C4-2B (cell line): ENCODE data around the gene TRMT2A.

Experiments
- H3K27ac ChIP-seq: fragments of 450-650 bp; 2 replicates; pipeline ENCODE4 v1.5.1; 2017
- ZFX ChIP-seq: fragments of 450-650 bp; IDR thresholded peaks from 2 replicates; pipeline ENCODE4 v1.6.1; 2017
- TF ChIP-seq, protein P1 (sequence below): fragments of 450-650 bp; conservative IDR thresholded peaks from 2 replicates; pipeline ENCODE4 v1.5.1; 2017; ENCODE audit warnings: mild to moderate bottlenecking

The TRMT2A gene

GRCh38 chr22:20137671-20138416 is 20.8 kb upstream of the TRMT2A start:
- H3K27ac ChIP-seq, result no peak overlapping the region
- TF ChIP-seq, protein P1, sequence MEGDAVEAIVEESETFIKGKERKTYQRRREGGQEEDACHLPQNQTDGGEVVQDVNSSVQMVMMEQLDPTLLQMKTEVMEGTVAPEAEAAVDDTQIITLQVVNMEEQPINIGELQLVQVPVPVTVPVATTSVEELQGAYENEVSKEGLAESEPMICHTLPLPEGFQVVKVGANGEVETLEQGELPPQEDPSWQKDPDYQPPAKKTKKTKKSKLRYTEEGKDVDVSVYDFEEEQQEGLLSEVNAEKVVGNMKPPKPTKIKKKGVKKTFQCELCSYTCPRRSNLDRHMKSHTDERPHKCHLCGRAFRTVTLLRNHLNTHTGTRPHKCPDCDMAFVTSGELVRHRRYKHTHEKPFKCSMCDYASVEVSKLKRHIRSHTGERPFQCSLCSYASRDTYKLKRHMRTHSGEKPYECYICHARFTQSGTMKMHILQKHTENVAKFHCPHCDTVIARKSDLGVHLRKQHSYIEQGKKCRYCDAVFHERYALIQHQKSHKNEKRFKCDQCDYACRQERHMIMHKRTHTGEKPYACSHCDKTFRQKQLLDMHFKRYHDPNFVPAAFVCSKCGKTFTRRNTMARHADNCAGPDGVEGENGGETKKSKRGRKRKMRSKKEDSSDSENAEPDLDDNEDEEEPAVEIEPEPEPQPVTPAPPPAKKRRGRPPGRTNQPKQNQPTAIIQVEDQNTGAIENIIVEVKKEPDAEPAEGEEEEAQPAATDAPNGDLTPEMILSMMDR, result no peak
- no peak for TF ChIP-seq ZFX

DNA sequence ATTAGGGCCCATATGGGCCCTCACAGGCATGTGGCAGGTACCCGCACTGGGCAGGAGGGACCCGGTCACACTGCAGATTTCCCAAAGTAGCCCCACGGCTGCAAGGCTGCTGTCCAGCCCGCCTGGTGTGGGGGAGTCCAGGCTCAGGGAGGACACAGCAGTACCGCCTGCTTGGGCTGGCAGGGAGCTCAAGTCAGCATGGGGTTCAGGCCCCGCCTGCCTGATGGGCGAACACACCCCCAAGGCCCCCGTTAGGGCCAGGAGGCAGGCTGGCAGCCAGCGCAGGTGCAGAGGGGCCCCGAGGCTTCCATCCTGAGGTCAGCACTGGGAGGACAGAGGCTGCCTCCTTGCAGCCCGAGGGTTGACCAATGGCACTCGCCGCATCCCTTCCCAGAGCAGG is 20.1 kb upstream of the TRMT2A start:
- no peak overlapping the region for H3K27ac ChIP-seq
- TF ChIP-seq, protein P1, result no peak
- no peak for TF ChIP-seq ZFX

DNA sequence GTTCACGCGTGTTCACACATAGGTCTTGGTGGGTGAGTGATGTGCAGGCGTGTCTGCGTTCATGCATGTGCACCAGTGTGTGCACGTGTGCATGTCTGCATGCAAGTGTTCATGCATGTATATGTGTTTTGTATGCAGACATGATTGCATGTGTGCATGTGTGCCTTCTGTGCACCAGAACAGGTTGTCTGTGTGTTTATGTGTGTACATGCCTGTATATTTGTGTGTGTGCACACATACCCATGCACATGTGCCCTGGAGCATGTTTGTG is 19.5 kb upstream of the TRMT2A start:
- no peak overlapping the region for H3K27ac ChIP-seq
- no peak for TF ChIP-seq ZFX
- TF ChIP-seq, protein P1, result no peak

- TF ChIP-seq ZFX, result no peak
- TF ChIP-seq, protein P1, result no peak
- no peak overlapping the region for H3K27ac ChIP-seq
Observed at GRCh38 chr22:20135806-20136602, 19.0 kb upstream of the TRMT2A start.

DNA sequence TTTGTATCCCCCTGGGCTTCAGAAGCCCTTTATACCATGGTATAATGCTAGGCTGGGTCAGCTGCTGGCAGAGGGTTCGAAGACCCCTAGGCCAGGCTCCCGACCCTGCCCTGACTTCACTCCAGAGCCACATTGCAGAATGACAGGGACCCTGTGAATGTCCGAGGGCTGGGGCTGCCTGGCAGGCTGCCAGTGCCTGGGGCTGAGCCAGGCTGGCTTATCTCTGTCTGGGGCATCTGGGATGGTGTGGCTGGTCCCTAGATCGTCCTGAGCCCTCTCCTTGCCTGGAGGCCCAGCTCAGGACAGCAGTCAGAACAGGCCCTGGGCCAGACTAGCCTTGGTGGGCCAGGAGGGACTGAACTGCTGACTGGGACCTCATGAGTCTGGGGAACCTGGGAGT is 18.2 kb upstream of the TRMT2A start:
- no peak for TF ChIP-seq ZFX
- TF ChIP-seq, protein P1, result no peak
- H3K27ac ChIP-seq, result no peak overlapping the region

DNA sequence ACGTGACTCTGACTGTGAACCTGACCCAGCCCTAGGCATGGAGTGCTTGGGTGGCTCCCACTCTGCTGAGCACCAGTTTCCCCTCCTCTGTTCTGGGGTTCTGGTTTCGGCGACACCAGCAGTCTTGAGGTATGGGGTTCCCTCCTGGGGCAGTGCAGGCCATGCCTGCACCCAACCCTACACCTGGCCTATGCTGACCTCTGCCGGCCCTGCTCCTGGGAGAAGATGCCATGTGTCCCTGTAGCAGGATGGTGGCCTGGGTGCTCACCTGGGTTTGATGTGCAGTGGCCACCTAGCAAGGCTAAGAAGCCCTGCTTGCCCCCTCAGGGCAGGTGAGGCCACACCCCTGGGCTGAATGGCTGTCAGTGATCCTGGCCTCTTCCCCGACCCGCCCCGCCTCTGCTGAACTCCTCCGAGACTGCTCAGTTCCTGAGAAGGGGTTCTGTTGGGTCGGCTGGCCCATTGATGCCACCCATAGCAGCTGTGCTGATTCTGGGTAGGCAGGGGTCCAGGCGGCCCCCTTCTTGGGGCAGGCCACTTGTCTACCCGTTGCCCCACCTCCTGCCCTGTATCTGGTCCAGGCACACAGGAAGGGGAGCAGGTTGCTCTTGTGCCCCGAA is 17.0 kb upstream of the TRMT2A start:
- no peak overlapping the region for H3K27ac ChIP-seq
- TF ChIP-seq ZFX, result no peak
- TF ChIP-seq, protein P1, result no peak

- no peak for TF ChIP-seq ZFX
- TF ChIP-seq, protein P1, result no peak
- H3K27ac ChIP-seq, result peak overlapping the region; percentile 72
Observed at GRCh38 chr22:20132686-20133246, 15.7 kb upstream of the TRMT2A start.
